CD4-positive, alpha-beta T cell treated with Interferon gamma for 1 hour (primary cell): ENCODE measurements around the gene HPCAL1.

Source experiments
- DNase-seq: peaks from one replicate; pipeline ENCODE4 v3.0.0-alpha.2; 2020

Gene HPCAL1

DNA sequence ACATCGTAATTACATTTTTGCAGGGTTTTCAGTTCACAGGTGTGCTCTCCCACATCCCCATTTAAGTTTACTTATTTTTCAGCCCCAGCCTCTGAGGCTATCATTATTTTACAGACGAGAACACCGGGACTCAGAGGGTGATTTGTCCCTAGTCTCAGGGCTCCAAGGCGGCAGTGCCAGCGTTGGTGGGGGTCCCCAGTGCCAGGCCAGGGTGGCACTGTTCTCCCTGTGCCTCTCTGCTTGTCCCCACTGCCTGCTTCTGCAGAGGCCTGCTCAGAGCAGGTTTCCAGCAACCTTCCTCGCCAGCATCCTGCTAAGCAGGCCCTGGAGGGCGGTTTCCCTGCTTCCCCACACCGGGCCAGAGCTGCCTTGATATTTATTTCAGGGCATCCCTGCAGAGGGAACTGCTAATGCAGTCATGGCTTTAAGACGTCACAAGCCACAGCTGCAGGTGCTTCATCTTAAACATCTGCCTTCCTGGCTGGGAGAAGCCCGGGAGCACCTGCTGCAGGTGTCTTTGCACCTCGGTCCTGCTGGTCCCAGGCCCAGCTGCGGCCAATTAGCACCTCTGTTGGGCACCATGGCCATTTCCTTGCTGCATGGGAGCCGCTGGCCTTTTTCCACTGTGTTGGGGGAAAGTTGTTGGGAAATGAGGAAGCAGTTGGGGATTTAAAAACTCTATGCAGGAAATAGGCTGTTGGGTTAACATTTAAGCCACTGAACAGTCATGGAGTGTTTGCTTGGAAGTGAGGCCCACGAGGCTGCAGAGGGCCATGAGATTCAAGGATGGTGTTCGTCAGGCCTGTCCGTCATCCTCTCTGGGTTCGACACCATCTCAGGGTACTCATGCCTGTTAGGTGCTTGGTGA lies 22.8 kb downstream of the HPCAL1 start:
- no peak for DNase-seq

GRCh38 chr2:10326151-10326616 lies 23.5 kb downstream of the HPCAL1 start:
- no peak for DNase-seq

DNA sequence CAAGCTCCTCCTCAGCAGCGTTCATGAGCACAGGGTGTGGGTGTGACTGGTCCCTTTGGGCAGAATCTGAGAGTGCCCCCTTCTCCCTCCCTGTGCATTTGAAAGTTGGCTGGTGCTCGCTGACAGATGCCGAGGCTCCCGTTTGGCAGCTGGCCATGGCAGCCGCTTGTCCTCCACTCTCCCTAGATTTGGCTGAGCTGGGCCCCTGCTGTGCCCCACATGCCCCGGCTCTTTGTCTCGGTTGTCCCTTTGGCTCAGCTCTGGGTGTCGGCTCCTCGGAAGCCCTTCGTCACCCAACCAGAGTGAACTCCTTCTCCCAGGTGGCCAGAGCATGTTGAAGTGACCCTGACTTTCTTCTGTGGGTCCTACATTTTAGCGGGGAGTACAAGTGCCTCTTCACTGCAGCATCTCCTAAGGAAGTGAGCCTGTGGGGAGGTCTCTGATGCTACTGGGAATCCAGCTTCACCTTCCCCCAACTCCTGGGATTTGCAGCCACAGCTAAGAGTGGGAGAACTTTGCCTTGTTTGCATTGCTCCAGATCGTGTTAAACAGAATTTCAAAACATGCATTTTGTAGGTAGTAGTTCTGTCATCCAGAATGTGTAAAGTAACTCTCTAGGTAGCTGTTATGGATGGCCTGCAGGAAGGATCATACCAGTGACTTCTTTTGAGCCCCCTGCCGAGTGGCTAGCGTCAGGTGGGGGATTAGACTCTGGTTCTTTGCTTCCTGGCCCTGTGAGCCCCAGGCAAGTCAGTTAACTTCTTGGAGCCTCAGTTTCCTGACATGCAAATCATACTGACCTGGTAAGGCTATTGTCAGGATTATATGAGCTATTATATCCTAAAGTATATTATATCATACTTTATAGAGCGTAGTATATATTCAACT lies 24.2 kb downstream of the HPCAL1 start:
- DNase-seq: no peak

DNA sequence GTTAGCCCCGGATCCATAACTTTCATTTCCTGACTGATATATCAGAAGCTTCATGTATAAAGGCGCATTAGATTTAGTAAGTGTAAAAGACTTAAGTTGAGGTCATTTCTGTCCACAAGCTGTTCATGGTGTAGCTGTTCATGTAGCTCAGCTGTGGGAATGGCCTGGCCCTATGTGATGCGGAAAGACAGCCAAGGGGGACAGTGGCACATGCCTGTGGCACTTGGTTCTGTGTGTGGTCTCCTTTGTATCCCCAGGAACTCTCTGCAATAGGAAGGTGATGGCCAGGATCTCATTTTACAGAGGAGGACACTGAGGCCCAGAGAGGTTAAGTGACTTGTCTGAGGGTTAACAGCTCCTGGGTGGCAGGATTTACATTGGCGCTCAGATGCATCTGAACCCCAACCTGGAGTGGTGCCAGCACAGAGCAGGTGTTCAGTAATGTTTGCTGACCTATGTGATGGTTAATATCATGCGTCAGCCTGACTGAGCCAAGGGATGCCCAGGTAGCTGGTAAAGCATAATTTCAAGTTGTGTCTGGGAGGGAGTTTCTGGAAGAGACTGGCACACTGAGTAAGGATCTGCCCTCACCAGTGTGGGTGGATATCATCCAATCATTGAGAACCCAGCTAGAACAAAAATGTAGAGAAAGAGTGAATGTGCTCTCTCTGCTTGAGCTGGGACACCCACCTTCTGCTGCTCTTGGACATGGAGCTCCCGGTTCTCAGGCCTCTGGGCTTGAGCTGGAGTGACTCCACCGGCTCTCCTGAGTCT lies 25.4 kb downstream of the HPCAL1 start:
- DNase-seq: no peak

GRCh38 chr2:10328670-10329579 lies 26.2 kb downstream of the HPCAL1 start:
- DNase-seq: no peak

DNA sequence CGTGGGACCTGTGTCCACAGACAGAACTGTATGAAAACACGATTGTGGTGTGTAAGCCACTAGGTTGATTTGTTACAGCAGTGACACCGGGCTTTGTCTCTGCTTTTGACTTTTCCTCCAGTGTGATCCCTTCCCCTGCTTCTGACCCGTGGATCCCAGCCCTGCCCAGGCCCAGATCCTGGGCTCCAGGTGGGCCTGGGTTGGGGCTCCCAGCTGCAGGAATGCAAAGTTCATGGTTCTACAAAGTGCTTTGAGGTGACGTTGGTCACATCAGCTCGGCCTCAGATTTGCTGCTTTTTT lies 26.8 kb downstream of the HPCAL1 start:
- no peak for DNase-seq

- peak; percentile 15 for DNase-seq
These were observed 27.4 kb downstream of the HPCAL1 start for GRCh38 chr2:10329880-10330699.

DNA sequence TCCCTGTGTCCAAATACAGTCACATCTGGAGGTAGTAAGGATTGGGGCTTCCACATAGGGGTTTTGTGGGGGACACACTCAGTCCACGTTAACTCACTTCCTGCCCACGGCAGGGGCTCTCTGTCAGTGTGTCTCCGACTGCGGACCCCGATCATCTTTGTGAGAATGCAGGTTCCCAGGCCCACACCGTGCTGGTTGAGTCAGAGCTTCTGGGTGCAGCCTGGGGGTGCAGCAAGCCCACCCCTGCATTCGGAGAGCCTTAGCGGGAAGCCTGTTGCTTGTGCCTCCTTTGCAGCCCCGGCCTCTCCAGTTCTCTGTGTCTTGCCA lies 28.0 kb downstream of the HPCAL1 start:
- DNase-seq: no peak

- peak; percentile 59 for DNase-seq
These were observed 28.5 kb downstream of the HPCAL1 start for GRCh38 chr2:10331027-10331701.

DNA sequence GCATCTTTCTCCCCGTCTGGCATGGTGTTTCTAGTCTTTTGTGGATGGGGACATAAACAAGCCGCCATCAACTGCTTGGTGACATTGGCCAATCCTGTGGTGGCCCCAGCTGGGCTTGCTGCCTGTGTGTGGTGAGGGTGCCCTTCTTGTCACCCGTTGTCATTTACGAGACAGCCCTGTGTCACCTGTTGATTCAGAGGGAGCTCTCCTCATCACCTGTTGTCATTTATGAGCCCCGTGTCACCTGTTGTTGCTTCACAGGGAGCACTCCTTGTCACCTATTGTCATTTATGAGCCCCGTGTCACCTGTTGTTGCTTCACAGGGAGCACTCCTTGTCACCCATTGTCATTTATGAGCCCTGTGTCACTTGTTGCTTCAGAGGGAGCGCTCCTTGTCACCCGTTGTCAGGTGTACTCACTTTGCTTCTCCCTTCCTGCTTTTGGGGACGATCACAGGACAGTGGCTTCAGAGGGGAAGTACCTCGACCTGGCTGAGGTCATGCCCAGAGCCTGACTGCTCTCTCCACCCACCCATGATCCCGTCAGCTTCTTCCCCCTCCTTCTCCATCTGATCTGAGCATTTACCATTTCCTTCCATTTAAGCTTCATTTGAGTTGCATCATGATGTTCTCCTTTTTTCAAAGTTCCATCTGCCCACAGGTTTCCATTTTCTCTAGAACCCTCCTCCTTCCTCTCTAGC lies 29.1 kb downstream of the HPCAL1 start:
- peak; percentile 69 for DNase-seq

- DNase-seq: no peak
These were observed 29.9 kb downstream of the HPCAL1 start for GRCh38 chr2:10332402-10333246.

GRCh38 chr2:10333247-10333613 lies 30.5 kb downstream of the HPCAL1 start:
- no peak for DNase-seq

DNA sequence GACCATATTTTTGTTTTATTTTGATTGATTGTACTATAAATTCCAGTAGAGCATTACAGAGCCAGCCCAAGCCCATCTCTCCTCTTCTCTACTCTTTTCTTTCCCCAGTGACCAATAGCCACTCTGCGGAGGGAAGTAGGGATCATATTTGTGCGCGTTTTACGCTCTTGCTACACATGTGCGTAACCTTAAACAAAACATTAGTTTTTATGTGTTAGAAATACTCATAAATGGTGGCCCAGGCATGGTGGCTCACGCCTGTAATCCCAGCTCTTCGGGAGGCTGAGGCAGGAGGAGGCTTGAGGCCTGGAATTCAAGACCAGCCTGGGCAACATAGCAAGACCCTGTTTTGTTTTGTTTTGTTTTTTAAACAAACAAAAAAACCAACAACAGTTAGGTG lies 31.3 kb downstream of the HPCAL1 start:
- DNase-seq: no peak

DNA sequence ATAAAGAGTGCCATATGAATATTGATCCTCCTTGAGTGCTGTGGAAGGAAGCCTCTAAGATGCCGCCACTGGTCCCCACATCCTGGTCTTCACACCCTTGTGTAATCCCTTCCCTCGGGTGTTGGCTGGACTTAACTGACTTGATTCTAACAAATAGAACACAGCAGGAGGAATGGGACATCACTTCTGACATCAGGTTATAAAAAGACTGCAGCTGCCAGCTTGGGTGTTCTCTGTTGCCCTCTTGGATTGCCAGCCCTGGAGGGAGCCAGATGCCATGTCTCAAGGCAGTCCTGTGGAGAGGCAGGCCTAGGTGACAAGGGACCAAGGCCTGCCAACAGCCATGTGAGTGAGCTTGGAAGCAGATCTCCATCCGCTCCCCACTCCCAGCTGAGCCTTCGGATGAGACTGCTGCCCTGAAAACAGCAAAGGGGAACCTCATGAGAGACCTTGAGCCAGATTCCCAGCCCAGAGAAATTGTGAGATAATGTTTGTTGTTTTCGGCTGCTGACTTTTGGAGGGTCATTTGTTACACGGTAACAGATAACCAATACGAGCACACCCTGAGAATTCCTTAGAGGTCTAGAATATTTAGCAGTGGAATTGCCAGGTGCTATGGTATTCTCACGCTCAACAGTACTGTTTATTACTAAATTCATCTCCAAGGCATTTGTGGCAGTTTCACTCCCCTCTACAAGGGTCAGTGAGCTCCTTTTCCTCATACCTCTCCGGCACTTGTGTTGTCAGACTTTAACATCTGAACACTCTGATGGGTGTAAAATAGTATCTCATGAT lies 32.5 kb downstream of the HPCAL1 start:
- DNase-seq: no peak

GRCh38 chr2:10336283-10336682 lies 33.6 kb downstream of the HPCAL1 start:
- no peak for DNase-seq

DNA sequence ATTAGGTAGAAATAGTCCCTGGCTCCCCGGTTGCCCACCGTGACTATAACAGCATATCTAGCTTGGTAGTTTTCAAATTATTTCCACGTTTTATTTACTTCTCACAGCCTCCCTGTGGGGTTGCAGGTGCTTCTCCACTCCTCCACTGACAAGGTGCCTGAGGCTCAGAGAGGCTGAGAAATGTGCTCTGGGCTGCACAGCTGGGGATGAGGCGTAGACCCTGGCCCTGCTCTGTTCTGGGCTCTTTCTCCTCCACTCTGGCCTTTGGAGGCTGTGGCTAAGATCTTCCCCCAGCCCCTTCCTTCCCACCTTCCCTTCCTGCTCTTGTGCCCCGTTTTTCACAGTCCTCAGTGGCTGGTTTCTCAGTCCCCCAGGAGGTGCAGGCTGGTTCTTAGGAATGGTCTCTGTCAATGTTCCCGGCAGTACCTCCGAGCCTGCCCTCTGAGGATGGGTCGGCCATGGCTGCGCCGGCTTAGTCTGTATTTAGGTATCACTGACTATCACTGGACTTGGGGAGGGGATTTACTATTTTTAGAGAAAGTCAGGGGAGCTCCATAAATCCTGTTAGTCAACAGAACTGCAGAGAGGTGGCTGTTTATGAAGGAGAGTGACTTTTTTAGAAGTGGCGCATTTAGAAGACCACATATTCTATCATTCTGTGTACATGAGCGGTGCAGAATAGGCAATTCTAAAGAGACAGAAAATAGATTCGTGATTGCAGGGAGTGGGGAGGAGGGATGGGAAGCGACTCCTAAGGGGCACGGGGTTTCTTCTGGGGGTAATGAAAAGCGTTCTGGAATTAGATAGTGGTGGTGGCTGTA lies 35.0 kb downstream of the HPCAL1 start:
- no peak for DNase-seq
